Measurements from ENCODE around the gene F10. TPM values are rescaled to one million over a fixed set of nuclear protein-coding genes. Genes with fewer than 3 reads are reported as not detected.

F10 gene
- total and polyA plus RNA-seq, 2 of the 13 experiments (the other 11 are each of a cell fraction or from before 2014, with no cell fraction given): 58.4 to 237 TPM

- no peak for TF ChIP-seq ELF4 (CRISPR knock-in tag; IDR thresholded peaks at IDR 0.05; ENCODE audit: borderline replicate concordance)
- peak; percentile 58; the same call in 1 of the 2 replicates for TF ChIP-seq ARNT2 (CRISPR knock-in tag; IDR thresholded peaks at IDR 0.05; ENCODE audit: low read depth)
- TF ChIP-seq ZNF18 (CRISPR knock-in tag; IDR thresholded peaks at IDR 0.05; ENCODE audit: insufficient replicate concordance): peak; percentile 44
- TF ChIP-seq KLF6 (CRISPR knock-in tag; IDR thresholded peaks at IDR 0.05): no peak
- TF ChIP-seq GABPA (IDR thresholded peaks at IDR 0.05; ENCODE audit: low read depth, low read length): no peak
- no peak for TF ChIP-seq GABPA (CRISPR knock-in tag; IDR thresholded peaks at IDR 0.05; ENCODE audit: low read depth)
- TF ChIP-seq TBX3 (IDR thresholded peaks at IDR 0.05; ENCODE audit: borderline replicate concordance): no peak
- TF ChIP-seq IKZF1 (IDR thresholded peaks at IDR 0.05): no peak
- no peak for TF ChIP-seq NKX3-1 (CRISPR knock-in tag; IDR thresholded peaks at IDR 0.05)
- TF ChIP-seq ZNF574 (CRISPR knock-in tag; IDR thresholded peaks at IDR 0.05): no peak; the same call in none of the 2 replicates
- TF ChIP-seq, protein P1, sequence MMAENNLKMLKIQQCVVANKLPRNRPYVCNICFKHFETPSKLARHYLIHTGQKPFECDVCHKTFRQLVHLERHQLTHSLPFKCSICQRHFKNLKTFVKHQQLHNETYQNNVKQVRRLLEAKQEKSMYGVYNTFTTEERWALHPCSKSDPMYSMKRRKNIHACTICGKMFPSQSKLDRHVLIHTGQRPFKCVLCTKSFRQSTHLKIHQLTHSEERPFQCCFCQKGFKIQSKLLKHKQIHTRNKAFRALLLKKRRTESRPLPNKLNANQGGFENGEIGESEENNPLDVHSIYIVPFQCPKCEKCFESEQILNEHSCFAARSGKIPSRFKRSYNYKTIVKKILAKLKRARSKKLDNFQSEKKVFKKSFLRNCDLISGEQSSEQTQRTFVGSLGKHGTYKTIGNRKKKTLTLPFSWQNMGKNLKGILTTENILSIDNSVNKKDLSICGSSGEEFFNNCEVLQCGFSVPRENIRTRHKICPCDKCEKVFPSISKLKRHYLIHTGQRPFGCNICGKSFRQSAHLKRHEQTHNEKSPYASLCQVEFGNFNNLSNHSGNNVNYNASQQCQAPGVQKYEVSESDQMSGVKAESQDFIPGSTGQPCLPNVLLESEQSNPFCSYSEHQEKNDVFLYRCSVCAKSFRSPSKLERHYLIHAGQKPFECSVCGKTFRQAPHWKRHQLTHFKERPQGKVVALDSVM (CRISPR knock-in tag; IDR thresholded peaks at IDR 0.05): no peak
- TF ChIP-seq TOE1 (CRISPR knock-in tag; IDR thresholded peaks at IDR 0.05): no peak
- TF ChIP-seq ZNF350 (CRISPR knock-in tag; IDR thresholded peaks at IDR 0.05; ENCODE audit: borderline replicate concordance, low read depth): 0 out of 2 replicates have a peak, but pooled peaks have one; percentile 48
- 0 out of 2 replicates have a peak, but pooled peaks have one; percentile 32 for TF ChIP-seq AHDC1 (CRISPR knock-in tag; IDR thresholded peaks at IDR 0.05; ENCODE audit: borderline replicate concordance)
- no peak for TF ChIP-seq ZNF12 (CRISPR knock-in tag; IDR thresholded peaks at IDR 0.05)
- 0 out of 2 replicates have a peak, but pooled peaks have one; percentile 35 for TF ChIP-seq BORCS8-MEF2B (CRISPR knock-in tag; IDR thresholded peaks at IDR 0.05)
- no peak for TF ChIP-seq FLYWCH1 (CRISPR knock-in tag; IDR thresholded peaks at IDR 0.05)
These were observed 30.6 kb downstream of the F10 start (continued) for GRCh38 chr13:113152984-113153809.
